HepG2 (cell line): ENCODE measurements around the gene PRM3. TPM values are rescaled to one million over a fixed set of nuclear protein-coding genes. Genes with fewer than 3 reads are reported as not detected.

Experiments
- CEBPG ChIP-seq: IDR thresholded peaks from 2 replicates; pipeline ENCODE4 v1.6.1; 2016
- ISX ChIP-seq: sonication (generic); formaldehyde crosslinking; conservative IDR thresholded peaks from 2 replicates; pipeline ENCODE4 v1.5.0; 2020; ENCODE audit warnings: missing genetic modification reagents
- KDM4B ChIP-seq: sonication (generic); formaldehyde crosslinking; IDR thresholded peaks from 2 replicates; pipeline ENCODE4 v1.4.0; 2020; ENCODE audit warnings: missing genetic modification reagents
- KLF16 ChIP-seq, 2 experiments: sonication (generic) in 1 of 2; formaldehyde crosslinking in 1 of 2; IDR thresholded peaks; 2 replicates each; pipeline versions ENCODE4 v1.6.1 to v1.8.0; 2016 to 2023; ENCODE audit warnings: missing genetic modification reagents in 2 of 2, missing compliant biosample characterization in 1 of 2
- LRRFIP1 ChIP-seq: sonication (generic); formaldehyde crosslinking; conservative IDR thresholded peaks from 2 replicates; pipeline ENCODE4 v1.4.0; 2020; ENCODE audit warnings: missing genetic modification reagents
- MAZ ChIP-seq, 2 experiments: sonication (generic) in 1 of 2; formaldehyde crosslinking in 1 of 2; IDR thresholded peaks; 2 replicates each; pipeline versions ENCODE4 v1.5.0 to v1.6.1; 2012 to 2020; ENCODE audit warnings: low read depth in 2 of 2, mild to moderate bottlenecking in 2 of 2, borderline replicate concordance in 1 of 2, improper control_type of control experiment in 1 of 2, low read length in 1 of 2, missing genetic modification reagents in 1 of 2, moderate library complexity in 1 of 2
- NCOA1 ChIP-seq: sonication (generic); formaldehyde crosslinking; IDR thresholded peaks from 2 replicates; pipeline ENCODE4 v1.9.0; 2021; ENCODE audit warnings: missing genetic modification reagents
- NRL ChIP-seq: sonication (generic); formaldehyde crosslinking; IDR thresholded peaks from 2 replicates; pipeline ENCODE4 v1.5.0; 2020; ENCODE audit warnings: missing genetic modification reagents, mild to moderate bottlenecking, moderate library complexity, borderline replicate concordance
- PBX3 ChIP-seq: sonication (generic); formaldehyde crosslinking; IDR thresholded peaks from 2 replicates; pipeline ENCODE4 v1.8.1; 2023; ENCODE audit warnings: missing genetic modification reagents, inconsistent platforms, borderline replicate concordance
- POGZ ChIP-seq: sonication (generic); formaldehyde crosslinking; IDR thresholded peaks from 2 replicates; pipeline ENCODE4 v1.4.0; 2020; ENCODE audit warnings: mild to moderate bottlenecking, missing genetic modification reagents
- RCOR2 ChIP-seq: IDR thresholded peaks from 2 replicates; pipeline ENCODE4 v1.6.1; 2016; ENCODE audit warnings: missing biosample characterization, missing genetic modification reagents
- SKIL ChIP-seq: sonication (generic); formaldehyde crosslinking; IDR thresholded peaks from 2 replicates; pipeline ENCODE4 v1.8.0; 2022; ENCODE audit warnings: missing genetic modification reagents, mild to moderate bottlenecking, moderate library complexity, borderline replicate concordance
- THAP8 ChIP-seq: sonication (generic); formaldehyde crosslinking; IDR thresholded peaks from 2 replicates; pipeline ENCODE4 v1.5.1; 2020; ENCODE audit warnings: missing genetic modification reagents, mild to moderate bottlenecking, borderline replicate concordance
- USF2 ChIP-seq, 2 experiments: sonication (generic) in 1 of 2; formaldehyde crosslinking in 1 of 2; IDR thresholded peaks; 2 replicates each; pipeline versions ENCODE4 v1.5.1 to v1.6.1; 2011 to 2020; ENCODE audit warnings: borderline replicate concordance in 1 of 2, low read depth in 1 of 2, low read length in 1 of 2, mild to moderate bottlenecking in 1 of 2, missing genetic modification reagents in 1 of 2, moderate library complexity in 1 of 2
- ZC3H4 ChIP-seq: sonication (generic); formaldehyde crosslinking; IDR thresholded peaks from 2 replicates; pipeline ENCODE4 v1.4.0; 2020; ENCODE audit warnings: missing genetic modification reagents, borderline replicate concordance
- ZNF230 ChIP-seq: sonication (generic); formaldehyde crosslinking; IDR thresholded peaks from 2 replicates; pipeline ENCODE4 v1.4.0; 2020; ENCODE audit warnings: mild to moderate bottlenecking, missing genetic modification reagents
- ZNF772 ChIP-seq: sonication (generic); formaldehyde crosslinking; IDR thresholded peaks from 2 replicates; pipeline ENCODE4 v1.5.0; 2020; ENCODE audit warnings: mild to moderate bottlenecking, missing genetic modification reagents
- polyA plus RNA-seq, 8 experiments: library from polyadenylated mRNA; depleted of rRNA in 3 of 8; stranded (reverse) in 7 of 8; unstranded in 1 of 8; fragments of >200 nt; fragmentation: Illumina TruSeq in 4 of 8; extraction: Trizol in 4 of 8; gene quantifications; 2 replicates each; pipeline versions ENCODE4 v1.2.1 to v1.2.3, GENCODE V29; 2011 to 2016; ENCODE audit warnings: low read depth in 4 of 8, missing spikeins in 1 of 8, mixed read lengths in 1 of 8; ENCODE audit not compliant: insufficient read depth in 1 of 8
- total RNA-seq, 5 experiments: library from RNA; depleted of rRNA; stranded (reverse); fragments of >200 nt; fragmentation: Illumina TruSeq; extraction: Trizol; gene quantifications; 2 replicates each; pipeline ENCODE4 v1.2.3, GENCODE V29; 2016; ENCODE audit warnings: low read depth in 1 of 5

Gene PRM3
- total and polyA plus RNA-seq, 2 of the 13 experiments (the other 11 are each of a cell fraction or from before 2014, with no cell fraction given) = not detected

- no peak for TF ChIP-seq LRRFIP1 (CRISPR knock-in tag)
- TF ChIP-seq CEBPG = 0 out of 2 replicates have a peak, but pooled peaks have one; percentile 4
- TF ChIP-seq ZNF772 = peak; percentile 63; the same call in 1 of the 2 replicates
- no peak for TF ChIP-seq MAZ (IDR thresholded peaks at IDR 0.05; ENCODE audit: borderline replicate concordance, low read depth, low read length)
- TF ChIP-seq MAZ (CRISPR knock-in tag; IDR thresholded peaks at IDR 0.05; ENCODE audit: low read depth) = peak; percentile 29; the same call in 1 of the 2 replicates
- no peak for TF ChIP-seq THAP8 (CRISPR knock-in tag)
- TF ChIP-seq POGZ (CRISPR knock-in tag) = no peak
- TF ChIP-seq RCOR2 (CRISPR knock-in tag) = no peak
- TF ChIP-seq ISX = no peak
- TF ChIP-seq ZC3H4 (CRISPR knock-in tag) = 0 out of 2 replicates have a peak, but pooled peaks have one; percentile 38
- no peak for TF ChIP-seq PBX3 (CRISPR knock-in tag)
- no peak for TF ChIP-seq NRL
- TF ChIP-seq USF2 (IDR thresholded peaks at IDR 0.05; ENCODE audit: low read depth, low read length) = no peak
- no peak for TF ChIP-seq USF2 (CRISPR knock-in tag; IDR thresholded peaks at IDR 0.05; ENCODE audit: borderline replicate concordance)
- no peak for TF ChIP-seq SKIL (CRISPR knock-in tag)
- TF ChIP-seq KDM4B (CRISPR knock-in tag) = no peak
- TF ChIP-seq KLF16 (CRISPR knock-in tag; IDR thresholded peaks at IDR 0.05) = no peak
- TF ChIP-seq NCOA1 (CRISPR knock-in tag) = peak; percentile 16; the same call in 1 of the 2 replicates
- TF ChIP-seq ZNF230 (CRISPR knock-in tag) = peak; percentile 25
These were observed 5.5 kb upstream of the PRM3 start (continued) for GRCh38 chr16:11278681-11279628.
